HUDEP-2 (cell line): ENCODE measurements around the gene RRAGA.
"Not testable (repeated sequence)": the region's sequence is repeated elsewhere in the genome, so short reads cannot be mapped to it uniquely, and the experiment has no call there.

Experiments used
- DNase-seq, 76 experiments: peaks; one replicate each; lab custom pipeline; 2025; ENCODE audit not compliant: unreplicated experiment in 76 of 76; lab: John Stamatoyannopoulos, UW

RRAGA gene, protein sequence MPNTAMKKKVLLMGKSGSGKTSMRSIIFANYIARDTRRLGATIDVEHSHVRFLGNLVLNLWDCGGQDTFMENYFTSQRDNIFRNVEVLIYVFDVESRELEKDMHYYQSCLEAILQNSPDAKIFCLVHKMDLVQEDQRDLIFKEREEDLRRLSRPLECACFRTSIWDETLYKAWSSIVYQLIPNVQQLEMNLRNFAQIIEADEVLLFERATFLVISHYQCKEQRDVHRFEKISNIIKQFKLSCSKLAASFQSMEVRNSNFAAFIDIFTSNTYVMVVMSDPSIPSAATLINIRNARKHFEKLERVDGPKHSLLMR

GRCh38 chr9:19048966-19049916 is at the start of gene RRAGA:
TSS of gene RRAGA (plus strand) at chr9:19049427. CDS start at chr9:19049660, 233 bp downstream.
- DNase-seq, result peak; percentile 45 to 95 (median 90)

DNA sequence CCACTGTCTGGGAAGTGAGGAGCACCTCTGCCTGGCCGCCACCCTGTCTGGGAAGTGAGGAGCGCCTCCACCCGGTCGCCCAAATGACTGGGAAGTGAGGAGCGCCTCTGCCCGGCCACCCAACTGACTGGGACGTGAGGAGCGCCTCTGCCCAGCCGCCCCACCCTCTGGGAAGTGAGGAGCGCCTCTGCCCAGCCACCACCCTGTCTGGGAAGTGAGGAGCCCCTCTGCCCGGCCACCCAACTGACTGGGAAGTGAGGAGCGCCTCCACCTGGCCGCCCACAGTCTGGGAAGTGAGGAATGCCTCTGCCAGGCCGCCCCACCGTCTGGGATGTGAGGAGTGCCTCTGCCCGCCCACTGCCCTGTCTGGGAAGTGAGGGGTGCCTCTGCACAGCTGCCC is 49.1 kb upstream of the RRAGA start:
- no peak for DNase-seq

DNA sequence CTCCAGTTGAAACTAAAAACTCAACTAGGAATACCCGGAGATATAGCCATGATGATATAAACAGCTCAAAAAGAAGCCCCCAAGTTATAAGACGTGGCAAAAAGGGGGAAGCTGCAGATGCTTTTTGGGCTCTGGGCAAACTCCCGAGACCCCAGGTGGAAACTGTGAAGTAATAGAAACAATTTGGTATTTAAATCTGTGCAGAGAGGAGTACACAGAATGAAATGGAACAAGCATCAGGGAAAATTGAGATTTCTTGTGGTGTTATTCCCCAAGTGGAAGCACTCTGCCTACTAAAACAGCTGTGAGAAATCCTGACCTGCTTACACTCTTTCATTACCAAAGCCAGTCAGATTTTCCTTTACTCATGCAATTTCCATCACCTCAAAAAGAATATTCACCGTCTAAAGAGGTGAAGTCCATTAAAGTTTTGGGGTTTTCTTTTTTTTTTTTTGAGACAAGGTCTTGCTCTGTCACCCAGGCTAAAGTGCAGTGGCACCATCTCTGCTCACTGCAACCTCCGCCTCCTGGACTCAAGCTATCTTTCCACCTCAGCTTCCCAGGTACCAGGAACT is 39.7 kb upstream of the RRAGA start:
- no peak for DNase-seq

DNA sequence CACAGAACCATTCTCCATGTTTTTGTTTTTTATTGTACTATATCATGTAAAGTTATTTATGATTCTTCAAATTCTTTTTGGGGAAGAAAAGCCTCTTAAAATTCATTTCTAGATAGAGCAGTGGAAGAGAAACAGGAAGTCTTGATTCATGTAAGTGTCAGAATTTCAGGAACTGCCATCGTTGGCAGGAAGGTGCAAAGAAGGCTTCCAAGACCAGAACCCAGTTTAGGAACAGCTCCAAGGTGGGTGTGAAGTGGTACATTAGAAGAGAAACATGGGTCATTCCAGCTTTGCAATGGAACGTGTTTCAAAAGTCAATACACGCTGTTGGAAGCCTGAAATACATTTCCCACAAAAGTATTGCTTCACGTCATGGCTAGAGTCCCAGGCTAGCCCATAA is 31.0 kb upstream of the RRAGA start:
- DNase-seq, result no peak

- no peak for DNase-seq
Observed at GRCh38 chr9:19020886-19021455, 28.3 kb upstream of the RRAGA start.

GRCh38 chr9:19021649-19022048 is 27.6 kb upstream of the RRAGA start:
- not testable (repeated sequence) for DNase-seq

DNA sequence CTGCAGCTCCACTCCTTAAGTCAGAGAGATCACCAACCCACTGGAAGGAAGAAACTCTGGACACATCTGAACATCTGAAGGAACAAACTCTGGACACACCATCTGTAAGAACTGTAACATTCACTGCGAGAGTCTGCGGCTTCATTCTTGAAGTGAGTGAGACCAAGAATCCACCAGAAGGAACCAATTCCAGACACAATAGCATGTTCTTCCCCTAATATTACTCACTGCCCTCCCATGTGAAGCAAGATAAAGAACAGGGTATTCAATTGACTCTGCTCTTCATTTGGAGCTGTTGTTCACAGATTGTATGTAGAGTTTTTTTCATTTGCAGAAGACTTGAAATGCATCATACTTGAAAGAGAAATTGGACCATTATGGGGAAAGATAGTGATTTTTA is 27.0 kb upstream of the RRAGA start:
- DNase-seq, result no peak

DNA sequence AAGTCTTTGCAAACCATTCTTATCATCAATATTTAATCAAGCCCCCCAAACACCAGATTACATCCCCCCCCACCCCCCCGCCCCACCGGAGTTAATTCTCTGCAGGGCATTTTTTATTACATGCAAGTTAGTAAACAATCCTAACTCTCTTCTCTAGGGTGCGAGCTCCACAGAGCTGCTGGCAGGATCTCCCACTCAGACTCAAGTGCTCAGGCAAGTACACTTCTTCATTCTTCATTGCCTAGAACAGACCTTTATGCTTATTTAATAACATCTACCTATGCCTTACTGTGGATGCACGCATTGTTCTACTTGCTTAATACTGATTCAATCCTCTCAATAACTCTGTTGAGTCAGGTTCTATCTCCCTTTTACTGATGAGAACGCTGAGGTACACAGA is 26.1 kb upstream of the RRAGA start:
- no peak for DNase-seq

DNA sequence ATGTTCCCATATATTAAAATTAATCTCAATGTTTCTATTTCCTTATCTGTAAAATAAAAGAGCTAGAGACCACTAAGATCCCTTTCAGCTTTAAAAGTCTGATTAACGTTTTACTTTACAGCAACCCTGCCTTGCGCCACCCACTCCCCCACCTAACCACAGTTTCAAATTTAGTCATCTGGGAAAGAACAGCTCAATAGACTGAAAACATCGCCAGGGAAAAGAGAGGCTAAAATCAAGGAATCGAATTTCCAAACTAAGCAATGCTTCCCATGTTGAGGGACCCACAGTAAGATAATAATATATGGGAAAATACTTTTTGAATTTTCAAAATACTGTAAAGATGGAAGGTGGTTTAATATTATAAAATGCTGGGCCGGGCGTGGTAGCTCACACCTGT is 22.9 kb upstream of the RRAGA start:
- DNase-seq, result no peak

DNA sequence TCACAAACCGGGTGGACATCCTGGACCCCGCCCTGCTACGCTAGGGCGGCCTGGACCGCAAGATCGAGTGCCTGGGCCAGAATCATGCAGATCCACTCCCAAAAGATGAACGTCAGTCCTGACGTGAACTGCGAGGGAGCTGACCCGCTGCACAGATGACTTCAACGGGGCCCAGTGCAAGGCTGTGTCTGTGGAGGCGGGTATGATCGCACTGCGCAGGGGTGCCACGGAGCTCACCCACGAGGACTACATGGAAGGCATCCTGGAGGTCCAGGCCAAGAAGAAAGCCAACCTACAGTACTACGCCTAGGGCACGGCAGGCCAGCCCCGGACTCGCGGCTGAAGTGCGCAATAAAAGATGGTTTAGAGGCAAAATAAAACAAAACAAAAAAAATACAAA is 21.4 kb upstream of the RRAGA start:
- DNase-seq, result no peak

DNA sequence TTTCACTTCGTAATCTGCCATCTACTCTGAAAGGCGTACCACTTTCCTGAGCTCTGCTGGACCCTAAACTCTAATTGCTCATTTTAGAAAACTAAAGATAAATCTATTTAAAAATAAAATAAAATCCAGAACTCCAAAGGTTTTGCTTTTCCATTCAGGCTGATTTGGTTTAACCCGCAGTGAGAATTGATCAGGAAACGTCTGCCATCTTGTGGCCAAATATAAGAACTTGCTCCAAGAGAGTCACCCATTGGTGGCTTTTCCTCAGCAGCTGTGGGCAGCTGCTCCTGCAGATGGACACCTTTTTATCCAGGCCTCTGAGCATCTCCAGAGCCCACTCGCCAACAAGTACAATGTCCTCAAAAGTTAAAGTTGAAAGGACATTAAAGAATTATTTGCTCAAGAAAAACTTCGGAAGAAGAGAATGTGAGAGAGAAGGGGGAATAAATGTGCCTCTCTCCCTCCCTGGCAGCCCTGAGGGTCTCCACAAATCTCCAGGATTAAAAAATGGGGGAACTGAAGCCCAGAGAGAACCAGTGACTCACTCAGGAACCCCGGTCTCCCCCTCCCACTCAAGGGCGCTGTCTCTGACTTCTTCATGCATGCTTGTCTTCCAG is 20.3 kb upstream of the RRAGA start:
- DNase-seq, result peak in 29 of 76 experiments; percentile 2 to 57 (median 26)

- no peak for DNase-seq
Observed at GRCh38 chr9:19030899-19031298, 18.3 kb upstream of the RRAGA start.

- DNase-seq, result no peak
Observed at GRCh38 chr9:19032406-19032805, 16.8 kb upstream of the RRAGA start.

- no peak for DNase-seq
Observed at GRCh38 chr9:19033015-19033414, 16.2 kb upstream of the RRAGA start, which contains the start of gene SAXO1. TSS of gene SAXO1 (minus strand) at chr9:19033209. CDS start at chr9:19032908, 301 bp downstream.

GRCh38 chr9:19036611-19037010 is 12.6 kb upstream of the RRAGA start:
- no peak for DNase-seq

DNA sequence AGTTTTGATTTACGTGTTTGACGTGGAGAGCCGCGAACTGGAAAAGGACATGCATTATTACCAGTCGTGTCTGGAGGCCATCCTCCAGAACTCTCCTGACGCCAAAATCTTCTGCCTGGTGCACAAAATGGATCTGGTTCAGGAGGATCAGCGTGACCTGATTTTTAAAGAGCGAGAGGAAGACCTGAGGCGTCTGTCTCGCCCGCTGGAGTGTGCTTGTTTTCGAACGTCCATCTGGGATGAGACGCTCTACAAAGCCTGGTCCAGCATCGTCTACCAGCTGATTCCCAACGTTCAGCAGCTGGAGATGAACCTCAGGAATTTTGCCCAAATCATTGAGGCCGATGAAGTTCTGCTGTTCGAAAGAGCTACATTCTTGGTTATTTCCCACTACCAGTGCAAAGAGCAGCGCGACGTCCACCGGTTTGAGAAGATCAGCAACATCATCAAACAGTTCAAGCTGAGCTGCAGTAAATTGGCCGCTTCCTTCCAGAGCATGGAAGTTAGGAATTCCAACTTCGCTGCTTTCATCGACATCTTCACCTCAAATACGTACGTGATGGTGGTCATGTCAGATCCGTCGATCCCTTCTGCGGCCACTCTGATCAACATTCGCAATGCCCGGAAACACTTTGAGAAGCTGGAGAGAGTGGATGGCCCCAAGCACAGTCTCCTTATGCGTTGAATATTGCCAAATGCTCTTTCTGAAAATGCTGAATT is 850 bp downstream of the RRAGA start:
- peak in 9 of 76 experiments; percentile 8 to 39 (median 26) for DNase-seq

DNA sequence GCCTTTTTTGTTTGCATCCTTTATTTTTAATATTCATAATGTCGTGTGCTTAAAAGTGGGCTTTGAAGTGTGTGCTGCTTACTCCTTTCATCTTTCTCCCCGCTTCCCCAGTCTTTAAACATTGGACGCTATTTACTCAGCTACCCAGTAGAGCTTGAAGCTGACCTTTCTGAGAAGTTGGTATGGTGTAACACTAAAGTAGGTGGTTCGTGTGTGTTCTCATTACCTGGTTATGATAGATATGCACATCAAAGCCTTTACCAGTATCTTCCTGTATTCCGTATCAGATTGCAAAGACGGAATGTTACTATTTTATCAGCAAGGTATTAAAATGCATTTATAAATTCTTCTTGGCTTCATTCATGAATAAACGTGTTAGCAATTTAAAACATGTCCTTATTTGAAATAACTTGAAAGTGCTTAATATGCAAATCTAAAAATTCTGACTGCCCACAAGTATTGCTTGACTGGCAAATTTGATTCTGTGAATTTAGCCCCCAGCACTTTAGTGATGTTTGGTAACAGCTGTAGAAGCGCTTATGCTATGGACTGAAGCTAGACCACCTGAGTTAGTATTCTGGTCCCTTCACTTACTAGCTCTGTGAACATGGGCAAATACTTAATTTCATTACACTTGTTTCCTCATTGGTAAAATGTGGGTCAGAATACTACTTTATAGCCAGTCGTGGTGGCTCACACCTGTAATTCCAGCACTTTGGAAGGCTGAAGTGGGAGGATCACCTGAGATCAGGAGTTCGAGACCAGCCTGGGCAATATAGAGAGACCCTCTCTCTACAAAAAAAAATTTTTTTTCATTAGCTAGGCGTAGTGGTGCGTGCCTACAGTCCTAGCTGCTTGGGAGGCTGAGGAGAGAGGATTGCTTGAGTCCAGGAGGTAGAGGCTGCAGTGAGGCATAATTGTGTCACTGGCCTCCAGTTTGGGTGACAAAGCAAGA is 1.7 kb downstream of the RRAGA start:
- peak in 1 of 76 experiments; percentile 35 for DNase-seq

- no peak for DNase-seq
Observed at GRCh38 chr9:19057033-19057432, 7.8 kb downstream of the RRAGA start.

GRCh38 chr9:19074229-19074628 is 25.0 kb downstream of the RRAGA start:
- DNase-seq, result no peak
